HG03159 (cell line): Measurements from ENCODE around the gene EIF2AK3.
"Not testable (repeated sequence)": the region's sequence is repeated elsewhere in the genome, so short reads cannot be mapped to it uniquely, and the experiment has no call there.

ENCODE experiments used
- ATAC-seq: cut with Tn5 transposase; IDR thresholded peaks from one replicate; pipeline ENCODE4 v1.9.1; 2021; ENCODE audit warnings: mild to moderate bottlenecking, moderate library complexity; ENCODE audit not compliant: unreplicated experiment

The EIF2AK3 gene

GRCh38 chr2:88627055-88627855, at the start of gene EIF2AK3:
TSS of gene EIF2AK3 (minus strand) at chr2:88627464. CDS start at chr2:88627274, 190 bp downstream.
- ATAC-seq: peak; percentile 87

DNA sequence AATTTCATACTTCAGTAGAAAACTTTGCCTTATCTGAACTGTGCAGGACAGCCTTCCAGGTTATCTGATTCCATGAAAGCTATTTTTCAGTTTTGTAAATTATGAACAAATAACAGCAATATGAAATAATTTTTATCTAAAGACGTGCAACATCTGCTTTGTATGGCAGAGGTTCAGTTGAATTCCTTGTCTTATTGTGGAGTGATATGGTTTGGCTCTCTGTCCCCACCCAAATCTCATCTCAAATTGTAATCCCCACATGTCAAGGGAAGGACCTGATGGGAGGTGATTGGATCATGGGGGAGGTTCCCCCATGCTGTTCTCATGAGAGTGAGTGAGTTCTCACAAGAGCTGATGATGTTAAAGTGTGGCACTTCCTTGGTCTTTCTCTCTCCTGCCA, 46.1 kb upstream of the EIF2AK3 start:
- no peak for ATAC-seq

GRCh38 chr2:88671786-88672427, 44.6 kb upstream of the EIF2AK3 start:
- no peak for ATAC-seq

DNA sequence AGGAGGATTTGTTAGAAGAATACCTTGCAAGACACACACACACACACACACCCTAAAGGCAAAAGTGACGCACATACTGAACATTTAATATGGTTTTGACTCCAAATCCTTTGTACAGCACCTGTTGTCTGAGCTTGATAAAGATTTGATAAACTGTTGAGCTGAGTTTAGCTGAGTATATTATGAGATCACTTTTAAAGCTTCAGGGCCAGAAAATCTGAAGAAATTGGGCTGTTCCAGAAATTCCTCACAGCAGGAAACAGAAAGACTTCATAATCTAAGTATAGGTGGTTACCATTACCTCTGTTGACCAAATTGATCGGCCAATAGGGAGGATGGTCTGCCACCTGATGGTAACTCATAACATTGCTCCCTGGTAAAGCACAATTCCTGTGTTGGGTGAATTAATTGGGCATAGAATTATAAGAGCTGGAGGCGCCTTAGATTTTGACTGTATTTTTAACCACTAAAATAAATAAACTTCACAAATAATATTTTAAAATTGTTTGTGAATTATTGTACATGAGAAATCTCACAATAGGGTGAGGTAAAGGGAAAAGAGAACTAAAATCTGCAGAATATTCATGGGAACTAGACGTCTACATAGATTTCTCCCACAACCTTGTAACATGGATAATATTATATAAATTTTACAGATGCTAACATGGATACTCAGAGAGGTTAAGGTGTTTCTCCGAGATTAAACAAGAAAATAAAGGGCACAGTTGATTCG, 42.4 kb upstream of the EIF2AK3 start:
- ATAC-seq: peak; percentile 81

DNA sequence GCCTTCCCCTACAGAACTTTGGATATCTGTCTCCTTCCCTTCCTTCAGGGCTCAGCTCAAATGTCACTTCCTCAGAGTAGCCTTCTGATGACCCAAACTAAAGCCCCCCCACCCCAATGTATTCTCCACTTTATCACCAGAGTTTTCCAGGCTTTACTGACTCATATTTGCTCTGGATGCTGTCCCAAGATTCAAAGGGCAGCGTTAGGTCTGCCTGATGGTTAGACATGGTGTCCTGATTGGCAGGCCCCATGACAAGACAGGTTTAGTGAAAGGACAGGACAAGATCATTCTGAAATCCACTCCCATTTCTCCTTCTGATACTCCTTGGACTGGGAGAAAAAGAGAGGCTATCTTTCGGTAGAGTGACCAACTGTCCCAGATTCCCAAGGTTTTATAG, 41.6 kb upstream of the EIF2AK3 start:
- no peak for ATAC-seq

GRCh38 chr2:88667219-88667618, 40.0 kb upstream of the EIF2AK3 start:
- ATAC-seq: no peak

GRCh38 chr2:88666576-88666975, 39.3 kb upstream of the EIF2AK3 start:
- ATAC-seq: no peak

DNA sequence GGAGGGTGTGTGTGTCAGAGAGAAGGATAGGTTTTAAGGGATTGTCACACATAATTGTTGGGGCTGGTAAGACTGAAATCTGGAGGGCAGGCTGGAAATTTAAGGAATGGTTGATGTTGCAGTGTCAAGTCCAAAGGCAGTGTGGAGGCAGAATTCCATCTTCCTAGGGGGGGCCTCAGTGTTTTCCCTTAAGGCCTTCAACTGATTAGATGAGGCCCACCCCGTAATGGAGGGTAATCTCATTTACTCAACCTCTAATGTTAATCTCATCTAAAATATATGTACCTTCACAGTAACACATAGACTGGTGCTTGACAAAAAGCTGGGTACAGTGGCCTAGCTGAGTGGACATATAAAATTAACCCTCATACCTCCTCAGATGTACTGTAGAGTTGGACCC, 33.4 kb upstream of the EIF2AK3 start:
- no peak for ATAC-seq

DNA sequence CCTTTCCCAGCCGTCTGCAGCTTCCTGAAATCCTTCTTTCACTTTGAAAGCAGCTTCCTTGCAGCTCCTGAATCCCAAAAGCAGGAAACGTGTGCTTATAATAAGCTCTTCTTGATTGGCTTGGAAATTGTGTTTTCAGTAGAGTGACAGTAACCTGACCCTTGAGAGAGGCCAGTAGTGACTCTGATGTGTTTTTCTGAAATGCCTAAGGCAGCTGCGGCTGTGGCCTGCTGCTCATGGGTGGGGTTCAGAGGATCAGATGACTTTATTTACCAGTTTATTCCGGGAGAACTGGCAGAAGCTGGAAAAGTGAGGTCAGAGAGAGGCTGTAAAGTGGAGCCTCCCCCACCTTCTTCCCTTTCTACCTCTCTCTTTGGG, 32.3 kb upstream of the EIF2AK3 start:
- ATAC-seq: no peak

- no peak for ATAC-seq
These were observed 31.7 kb upstream of the EIF2AK3 start for GRCh38 chr2:88658881-88659537.

DNA sequence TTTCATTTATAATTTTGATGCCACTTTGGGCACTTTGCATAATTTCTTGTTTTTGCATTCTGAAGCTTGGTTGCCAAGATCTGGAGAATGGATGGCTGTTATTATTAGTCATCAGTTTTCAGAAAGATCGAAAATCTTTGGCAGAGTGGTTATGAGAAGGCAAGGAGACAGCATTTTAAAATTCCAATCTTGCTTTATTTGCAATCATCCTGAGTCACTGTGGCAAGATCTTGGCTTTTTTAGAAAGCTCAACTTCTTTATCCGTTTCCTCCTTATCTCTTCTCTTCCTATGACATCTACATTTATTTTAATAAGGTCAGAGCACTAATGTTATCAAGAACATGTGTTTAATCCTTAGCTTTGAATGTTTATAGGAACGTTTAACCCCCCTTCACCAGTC, 31.1 kb upstream of the EIF2AK3 start:
- ATAC-seq: no peak

- no peak for ATAC-seq
These were observed 29.9 kb upstream of the EIF2AK3 start for GRCh38 chr2:88657131-88657530.

DNA sequence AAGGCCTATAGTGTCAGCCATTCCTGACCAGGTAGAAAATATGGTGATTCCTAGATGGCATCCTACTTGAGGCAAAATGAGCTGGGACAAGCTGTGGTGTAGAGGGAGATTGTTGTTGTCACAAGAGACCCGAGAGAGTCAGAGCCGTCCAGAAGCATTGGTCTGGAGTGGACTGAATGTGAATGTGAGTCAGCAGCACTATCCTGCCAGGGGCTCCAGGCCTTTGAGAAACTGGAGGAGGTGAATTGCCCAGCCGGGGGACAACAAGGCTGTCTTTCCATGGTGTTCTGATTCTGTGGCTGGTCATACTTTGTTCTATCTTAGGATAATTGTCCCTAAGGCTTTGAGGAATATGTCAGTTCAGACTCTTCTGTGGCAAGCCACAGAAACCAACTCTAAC, 29.4 kb upstream of the EIF2AK3 start:
- ATAC-seq: no peak

GRCh38 chr2:88654714-88655113, 27.4 kb upstream of the EIF2AK3 start:
- no peak for ATAC-seq

DNA sequence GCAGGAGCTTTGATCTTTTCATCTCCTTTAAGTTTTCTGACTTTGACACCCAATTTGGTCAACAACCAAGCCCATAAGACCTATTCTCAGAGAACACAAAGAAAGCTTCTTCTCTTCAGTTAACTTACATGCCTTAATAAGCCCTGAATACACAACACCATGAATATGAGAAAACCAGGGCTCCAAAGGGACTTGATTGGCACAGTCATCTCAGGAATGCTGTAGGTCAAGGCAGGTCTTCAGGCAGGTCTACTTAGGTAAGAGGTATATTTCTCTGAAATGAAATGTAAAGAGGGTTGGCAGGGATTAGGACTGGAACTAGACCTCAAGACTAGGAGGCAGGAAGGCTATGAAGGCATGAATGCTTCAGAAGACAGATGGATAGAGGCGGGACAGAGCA, 24.4 kb upstream of the EIF2AK3 start:
- no peak for ATAC-seq

DNA sequence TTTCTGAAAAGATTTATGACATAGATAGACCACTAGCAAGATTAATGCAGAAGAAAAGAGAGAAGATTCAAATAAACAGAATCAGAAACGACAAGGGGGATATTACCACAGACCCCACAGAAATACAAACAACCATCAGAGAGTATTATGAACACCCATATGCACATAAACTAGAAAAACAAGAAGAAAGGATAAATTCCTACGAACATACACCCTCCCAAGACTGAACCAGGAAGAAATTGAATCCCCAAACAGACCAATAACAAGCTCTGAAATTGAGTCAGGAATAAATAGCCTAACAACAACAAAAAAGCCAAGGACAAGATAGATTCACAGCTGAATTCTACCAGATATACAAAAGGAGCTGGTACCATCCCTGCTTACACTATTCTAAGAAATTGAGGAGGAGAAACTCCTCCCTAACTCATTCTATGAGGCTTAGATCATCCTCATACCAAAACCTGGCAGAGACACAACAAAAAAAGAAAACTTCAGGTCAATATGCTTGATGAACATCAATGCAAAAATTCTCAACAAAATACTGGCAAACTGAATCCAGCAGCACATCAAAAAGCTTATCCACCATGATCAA, 18.1 kb upstream of the EIF2AK3 start:
- ATAC-seq: not testable (repeated sequence)

DNA sequence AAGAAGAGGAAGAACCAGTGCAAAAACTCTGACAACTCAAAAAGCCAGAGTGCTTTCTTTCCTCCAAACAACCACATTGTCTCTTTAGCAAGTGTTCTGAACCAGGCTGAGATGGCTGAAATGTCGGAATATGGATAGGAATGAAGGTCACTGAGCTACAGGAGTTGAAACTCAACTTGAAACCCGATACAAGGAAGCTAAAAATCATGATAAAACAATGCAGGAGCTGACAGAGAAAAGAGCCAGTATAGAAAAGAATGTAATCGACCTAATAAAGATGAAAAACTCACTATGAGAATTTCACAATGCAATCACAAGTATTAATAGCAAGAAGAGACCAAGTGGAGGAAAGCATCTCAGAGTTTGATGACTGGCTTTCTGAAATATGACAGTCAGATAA, 15.0 kb upstream of the EIF2AK3 start:
- no peak for ATAC-seq

- no peak for ATAC-seq
These were observed 14.1 kb upstream of the EIF2AK3 start for GRCh38 chr2:88641330-88641729.

GRCh38 chr2:88639865-88640264, 12.6 kb upstream of the EIF2AK3 start:
- no peak for ATAC-seq

GRCh38 chr2:88638743-88639142, 11.5 kb upstream of the EIF2AK3 start:
- ATAC-seq: no peak

DNA sequence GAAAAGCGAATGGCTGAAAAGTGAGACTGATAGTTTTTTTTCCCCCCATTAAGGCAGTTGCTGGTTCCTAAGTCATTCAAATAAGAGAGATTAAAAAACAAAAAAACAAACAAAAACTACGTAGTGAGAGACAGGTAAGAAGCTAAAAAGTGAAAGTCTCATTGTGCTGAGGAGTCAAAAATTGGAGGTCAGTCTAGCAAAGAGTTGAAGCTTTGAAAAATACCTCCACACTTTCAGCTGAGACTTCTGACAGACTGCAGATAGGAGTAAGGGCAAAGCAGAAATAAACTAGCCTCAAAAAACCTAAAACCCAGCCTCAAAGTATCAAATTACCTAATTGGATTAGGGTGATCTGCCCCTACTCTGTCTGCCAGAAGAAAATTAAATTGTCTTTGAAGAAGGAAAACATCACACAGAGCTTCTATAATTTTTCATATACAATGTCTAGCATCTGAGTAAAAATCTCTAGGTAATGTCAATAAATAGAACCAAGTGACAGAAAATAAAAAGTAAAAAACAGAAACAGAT, 10.9 kb upstream of the EIF2AK3 start:
- ATAC-seq: no peak
